GM13977 (cell line): ENCODE measurements around the gene PITX3.
A peak's percentile ranks its signal among the peaks of the same experiment; 100 is the strongest.
"Not testable (repeated sequence)": the region's sequence is repeated elsewhere in the genome, so short reads cannot be mapped to it uniquely, and the experiment has no call there.

ENCODE experiments used
- DNase-seq: peaks from one replicate; pipeline ENCODE4 v3.0.0; 2012; ENCODE audit warnings: low spot score
- in situ Hi-C: fragments of 300-500 bp; cut with MboI; formaldehyde crosslinking; loops from one replicate; pipeline ENCODE4 v1.12.0; 2022; ENCODE audit warnings: low sequenced_read_pairs, low pct_unique_long_range_greater_than_20kb, mixed read lengths, inconsistent platforms; ENCODE audit not compliant: unreplicated experiment
- TF ChIP-seq, protein P1 (sequence below): IDR thresholded peaks from 2 replicates; pipeline ENCODE4 v1.5.1; 2012; ENCODE audit warnings: mild to moderate bottlenecking, control low read depth; ENCODE audit not compliant: insufficient read depth; ENCODE audit errors: extremely low read depth, missing control alignments

The PITX3 gene

DNA sequence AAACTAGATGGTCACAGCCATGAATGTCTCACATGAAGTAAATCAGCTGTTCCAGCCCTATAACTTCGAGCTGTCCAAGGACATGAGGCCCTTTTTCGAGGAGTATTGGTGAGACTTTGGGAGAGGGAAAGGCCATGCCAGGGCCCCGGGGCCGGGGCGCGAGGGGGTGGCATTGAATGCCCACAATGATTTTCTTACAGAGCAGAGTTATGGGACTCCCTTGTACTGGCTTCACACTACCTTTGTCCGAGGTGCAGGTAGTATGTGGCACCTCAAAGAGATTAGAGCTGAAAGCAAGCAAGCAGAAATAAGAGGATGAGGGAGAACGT lies 14.8 kb downstream of the PITX3 start:
- DNase-seq, result no peak
- TF ChIP-seq, protein P1, sequence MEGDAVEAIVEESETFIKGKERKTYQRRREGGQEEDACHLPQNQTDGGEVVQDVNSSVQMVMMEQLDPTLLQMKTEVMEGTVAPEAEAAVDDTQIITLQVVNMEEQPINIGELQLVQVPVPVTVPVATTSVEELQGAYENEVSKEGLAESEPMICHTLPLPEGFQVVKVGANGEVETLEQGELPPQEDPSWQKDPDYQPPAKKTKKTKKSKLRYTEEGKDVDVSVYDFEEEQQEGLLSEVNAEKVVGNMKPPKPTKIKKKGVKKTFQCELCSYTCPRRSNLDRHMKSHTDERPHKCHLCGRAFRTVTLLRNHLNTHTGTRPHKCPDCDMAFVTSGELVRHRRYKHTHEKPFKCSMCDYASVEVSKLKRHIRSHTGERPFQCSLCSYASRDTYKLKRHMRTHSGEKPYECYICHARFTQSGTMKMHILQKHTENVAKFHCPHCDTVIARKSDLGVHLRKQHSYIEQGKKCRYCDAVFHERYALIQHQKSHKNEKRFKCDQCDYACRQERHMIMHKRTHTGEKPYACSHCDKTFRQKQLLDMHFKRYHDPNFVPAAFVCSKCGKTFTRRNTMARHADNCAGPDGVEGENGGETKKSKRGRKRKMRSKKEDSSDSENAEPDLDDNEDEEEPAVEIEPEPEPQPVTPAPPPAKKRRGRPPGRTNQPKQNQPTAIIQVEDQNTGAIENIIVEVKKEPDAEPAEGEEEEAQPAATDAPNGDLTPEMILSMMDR, result no peak
- in situ Hi-C loops, result loop anchor here (5.0 to 25.0 kb wide), 2 partner anchors 121 to 361 kb away; no protein-coding TSS in a partner anchor

DNA sequence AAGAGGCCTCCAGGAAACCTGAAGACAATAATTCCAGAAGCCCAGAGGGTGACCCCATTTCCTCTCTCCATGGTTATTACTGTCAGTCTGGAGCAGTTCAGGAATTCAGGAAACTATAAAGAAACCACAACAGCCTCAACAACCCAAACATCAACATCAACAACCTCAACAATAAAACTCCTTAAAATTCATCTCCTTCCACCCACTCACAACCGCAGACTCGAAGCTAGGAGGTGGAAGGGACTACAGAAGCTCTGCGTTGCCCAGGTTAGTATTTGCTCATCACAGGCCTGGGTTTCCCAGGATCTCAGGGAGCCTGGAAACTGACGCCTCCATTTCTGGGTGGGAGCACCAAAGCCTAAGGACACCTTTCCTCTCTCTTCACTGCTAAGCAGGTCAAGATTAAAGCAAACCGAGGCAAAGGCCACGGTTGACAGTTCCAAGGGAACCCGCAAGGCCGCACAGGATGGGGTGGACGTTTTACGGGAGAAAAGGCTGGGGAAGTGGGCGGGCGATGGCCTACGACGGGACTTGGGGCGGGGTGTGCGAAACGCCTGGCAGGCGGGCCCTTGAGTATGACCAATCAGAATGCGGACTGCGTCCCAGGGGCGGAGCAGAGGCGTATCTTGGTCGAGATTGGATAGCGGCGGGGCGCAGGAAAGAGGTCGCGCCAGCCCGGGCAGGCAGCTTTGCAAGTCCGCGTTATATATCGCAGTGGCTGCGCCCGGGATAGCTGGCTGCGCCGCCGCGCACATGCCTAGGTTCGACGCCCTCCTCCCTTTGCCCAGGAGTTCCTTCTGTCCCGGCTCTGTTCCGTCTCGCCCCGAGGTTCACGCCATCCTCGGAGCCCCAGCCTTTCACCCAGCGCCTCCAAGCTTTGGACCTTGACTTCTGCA lies 15.4 kb downstream of the PITX3 start, which contains the start of gene ELOVL3:
Gene ELOVL3, plus strand, starts transcription at position 654 of the 896 bp plus-strand sequence. CDS start 250 bp downstream, outside the sequence.
- in situ Hi-C loops, result loop anchor here (5.0 to 25.0 kb wide), 2 partner anchors 121 to 361 kb away; no protein-coding TSS in a partner anchor
- TF ChIP-seq, protein P1, result no peak
- peak; percentile 97 for DNase-seq

DNA sequence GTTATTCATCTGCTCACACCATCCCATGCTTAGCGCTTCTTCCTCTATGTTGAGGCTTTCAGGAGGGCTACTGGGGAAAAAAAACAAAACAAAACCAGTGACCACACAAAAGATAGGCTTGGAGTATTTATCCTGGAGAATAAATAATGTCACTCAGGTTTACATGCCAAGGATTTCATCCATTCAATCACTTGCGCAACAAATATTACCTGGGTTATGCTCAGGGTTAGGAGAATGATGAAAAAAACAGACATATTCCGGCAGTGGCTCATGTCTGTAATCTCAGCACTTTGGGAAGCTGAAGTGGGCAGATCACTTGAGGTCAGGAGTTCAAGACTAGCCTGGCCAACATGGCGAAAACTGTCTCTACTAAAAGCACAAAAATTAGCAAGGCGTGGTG lies 18.5 kb downstream of the PITX3 start:
- in situ Hi-C loops, result no loop called here
- TF ChIP-seq, protein P1, result no peak
- DNase-seq, result no peak

DNA sequence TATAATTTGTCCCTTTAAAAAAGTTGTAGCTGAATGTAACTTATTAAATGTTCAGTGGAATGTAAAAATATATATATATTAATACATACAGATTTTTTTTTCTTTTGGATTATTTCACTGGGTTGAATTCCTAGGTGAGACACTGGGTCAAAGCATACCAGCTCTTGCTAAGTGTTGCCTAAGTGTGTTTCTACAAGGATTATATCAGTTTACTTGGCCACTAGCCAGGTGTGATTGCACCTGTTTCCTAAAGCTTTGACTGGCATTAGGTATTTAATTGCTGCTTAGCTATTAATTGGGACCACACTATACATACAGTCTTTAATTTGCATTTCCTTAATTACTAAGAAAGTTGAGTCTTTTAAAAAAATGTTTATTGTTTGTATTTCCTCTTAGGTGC lies 20.7 kb downstream of the PITX3 start:
- in situ Hi-C loops, result no loop called here
- no peak for DNase-seq
- TF ChIP-seq, protein P1, result no peak

DNA sequence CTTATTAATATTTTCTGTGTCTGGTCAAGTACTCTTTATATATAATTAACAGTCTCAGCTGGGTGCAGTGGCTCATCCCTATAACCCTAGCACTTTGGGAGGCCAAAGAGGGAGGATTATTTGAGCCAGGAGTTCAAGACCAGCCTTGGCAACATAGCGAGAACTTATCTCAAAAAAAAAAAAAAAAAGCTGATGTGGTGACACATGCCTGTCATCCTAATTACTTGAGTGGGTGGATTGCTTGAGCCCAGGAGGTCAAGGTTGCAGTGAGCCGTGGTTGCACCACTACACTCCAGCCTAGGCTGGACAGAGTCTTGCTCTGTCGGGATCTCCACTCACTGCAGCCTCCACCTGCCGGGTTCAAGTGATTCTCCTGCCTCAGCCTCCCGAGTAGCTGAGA lies 21.9 kb downstream of the PITX3 start:
- TF ChIP-seq, protein P1, result no peak
- no peak for DNase-seq
- in situ Hi-C loops, result no loop called here

DNA sequence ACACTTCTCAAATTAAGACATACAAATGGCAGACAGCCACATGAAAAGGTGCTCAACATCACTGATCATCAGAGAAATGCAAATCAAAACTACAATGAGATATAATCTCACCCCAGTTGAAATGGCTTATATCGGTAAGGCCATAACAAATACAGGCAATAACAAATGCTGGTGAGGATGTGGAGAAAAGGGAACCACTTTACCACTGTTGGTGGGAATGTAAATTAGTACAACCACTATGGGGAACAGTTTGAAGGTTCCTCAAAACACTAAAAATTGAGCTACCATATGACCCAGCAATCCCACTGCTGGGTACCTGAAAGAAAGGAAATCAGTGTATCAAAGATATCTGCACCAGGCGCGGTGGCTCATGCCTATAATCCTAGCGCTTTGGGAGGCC lies 27.7 kb downstream of the PITX3 start:
- in situ Hi-C loops, DNase-seq: not testable (repeated sequence)

DNA sequence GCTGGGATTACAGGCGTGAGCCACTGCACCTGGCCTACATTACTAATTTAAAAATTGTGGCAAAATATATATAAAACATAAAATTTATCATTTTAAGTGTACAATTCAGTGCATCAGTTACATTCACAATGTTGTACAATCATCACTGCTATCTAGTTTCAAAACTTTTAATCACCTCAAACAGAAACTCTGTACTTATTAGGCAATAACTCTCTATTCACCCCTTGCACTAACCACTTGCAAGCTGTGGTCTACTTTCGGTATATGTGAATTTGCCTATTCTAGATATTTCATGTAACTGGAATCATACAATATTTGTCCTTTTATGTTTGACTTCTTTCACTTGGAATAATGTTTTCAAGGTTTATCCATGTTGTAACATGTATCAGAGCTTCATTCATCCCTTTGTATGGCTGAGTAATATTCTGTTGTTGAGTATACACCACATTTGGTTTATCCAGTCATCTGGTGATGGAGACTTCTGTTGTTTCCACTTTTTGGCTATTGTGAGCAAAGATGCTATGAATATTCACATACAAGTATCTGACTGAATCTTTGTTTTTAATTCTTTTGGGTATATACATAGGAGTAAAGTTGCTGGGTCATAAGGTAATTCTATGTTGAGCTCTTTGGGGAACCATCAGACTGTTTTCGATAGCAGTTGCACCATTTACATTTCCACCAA lies 29.6 kb downstream of the PITX3 start:
- in situ Hi-C loops, result no loop called here
- TF ChIP-seq, protein P1, result no peak
- DNase-seq, result no peak
